ENCODE data around the gene LHX3. TPM values are rescaled to one million over a fixed set of nuclear protein-coding genes. Genes with fewer than 3 reads are reported as not detected.

LHX3 gene
- total RNA-seq, 4 donors from 2014 or later: not detected

DNA sequence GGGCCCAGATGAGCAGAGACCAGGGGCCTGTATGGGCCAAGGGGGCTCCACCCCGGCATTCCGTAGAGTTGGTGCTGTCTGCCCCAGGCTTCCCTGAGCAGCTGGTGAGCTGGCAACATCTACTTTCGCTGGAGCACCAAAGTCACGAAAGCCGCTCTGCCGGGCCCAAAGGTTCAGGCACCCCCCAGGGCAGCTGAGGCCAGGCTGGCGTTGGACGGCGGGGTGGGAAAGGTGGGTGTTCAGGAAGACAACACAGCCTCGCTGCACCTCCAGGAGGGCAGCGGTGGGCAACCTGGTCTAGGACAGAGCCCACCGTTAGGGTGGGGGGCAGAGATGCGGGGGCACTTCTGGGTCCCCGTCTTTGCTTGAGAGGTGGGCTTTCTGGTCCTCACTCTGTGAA is 56.2 kb downstream of the LHX3 start:
- intact Hi-C loops (cut with DNase I): loop anchor here (10.0 kb wide), 1 partner anchor 136 kb away; no protein-coding TSS in a partner anchor
- H3K27ac ChIP-seq: no peak overlapping the region
- H3K9me3 ChIP-seq: no peaks in the 10 kb centered on the region
- DNase-seq: no peak
- no peaks in the 10 kb centered on the region for H3K36me3 ChIP-seq
- peaks cover 0 to 3% of the 10 kb centered on the region in 2 donors for H3K4me1 ChIP-seq
- H3K4me3 ChIP-seq (replicated peaks in 1 of 3): no peak overlapping the region
- H3K27me3 ChIP-seq: no peaks in the 10 kb centered on the region
- WGBS, 2 donors: 80% methylated on average over 1 of the region's 14 CpGs; no CpG with 5 or more reads in 1 of the 2 donors
- TF ChIP-seq POLR2A (IDR thresholded peaks at IDR 0.05): no peak
- TF ChIP-seq CTCF (IDR thresholded peaks at IDR 0.05): no peak

GRCh38 chr9:136147890-136148714 is 56.8 kb downstream of the LHX3 start:
- Histone ChIP-seq H3K27me3 (no peaks in the 10 kb centered on the region), H3K9me3 (no peaks in the 10 kb centered on the region)
- WGBS, 2 donors: 34 to 35% methylated on average over 10 to 31 of the region's 35 CpGs

GRCh38 chr9:136147038-136147889 is 57.7 kb downstream of the LHX3 start:
- no peak for TF ChIP-seq POLR2A (IDR thresholded peaks at IDR 0.05)
- TF ChIP-seq CTCF (IDR thresholded peaks at IDR 0.05): no peak
- Histone ChIP-seq H3K4me1 (peaks cover 0 to 11% of the 10 kb centered on the region in 2 donors), H3K36me3 (no peaks in the 10 kb centered on the region), H3K27me3 (no peaks in the 10 kb centered on the region), H3K27ac (no peak overlapping the region), H3K4me3 (replicated peaks in 1 of 3) (no peak overlapping the region), H3K9me3 (no peaks in the 10 kb centered on the region)
- intact Hi-C loops (cut with DNase I): loop anchor here (10.0 kb wide), 1 partner anchor 138 kb away; no protein-coding TSS in a partner anchor
- WGBS, 2 donors: 82% methylated on average over 7 to 9 of the region's 22 CpGs
- no peak for DNase-seq

More at GRCh38 chr9:136147890-136148714, 56.8 kb downstream of the LHX3 start:
- TF ChIP-seq POLR2A (IDR thresholded peaks at IDR 0.05) (no peak), CTCF (IDR thresholded peaks at IDR 0.05) (no peak)
- intact Hi-C loops (cut with DNase I): loop anchor here (10.0 kb wide), 1 partner anchor 137 kb away; no protein-coding TSS in a partner anchor
- Histone ChIP-seq H3K4me3 (replicated peaks in 1 of 3) (no peak overlapping the region), H3K36me3 (no peaks in the 10 kb centered on the region), H3K4me1 (peaks cover 0 to 10% of the 10 kb centered on the region in 2 donors), H3K27ac (no peak overlapping the region)
- no peak for DNase-seq

Other genes with a start within 250 kb of the LHX3 start
- 10 to 100 TPM; 37.9 to 56.2 (median 44.2) TPM for gene UBAC1, start 243.8 kb downstream of the LHX3 start, total RNA-seq
- gene NACC2, start 109.8 kb downstream of the LHX3 start, total RNA-seq: 10 to 100 TPM; 18.4 to 33.6 (median 22.4) TPM
- 10 to 100 TPM; 23.5 to 35.3 (median 25.6) TPM for gene TMEM250, start 86.3 kb downstream of the LHX3 start, total RNA-seq
- gene QSOX2, start 40.7 kb upstream of the LHX3 start, total RNA-seq: 10 to 100 TPM in 3 of 4 donors, 1 to 10 TPM in 1; 8.9 to 19.1 (median 11.2) TPM
- 1 to 10 TPM; 5.2 to 9.1 (median 6.2) TPM for gene CCDC187, start 99.0 kb upstream of the LHX3 start, total RNA-seq
- 10 to 100 TPM in 3 of 4 donors, 1 to 10 TPM in 1; 5.9 to 18.1 (median 12.2) TPM for gene GPSM1, start 122.4 kb upstream of the LHX3 start, total RNA-seq
- 10 to 100 TPM; 16.2 to 58.4 (median 23.1) TPM for gene DNLZ, start 158.6 kb upstream of the LHX3 start, total RNA-seq
- gene CARD9, start 168.5 kb upstream of the LHX3 start, total RNA-seq: 1 to 10 TPM in 1 of 4 donors, under 1 TPM in 3; 0.27 to 1.5 (median 0.74) TPM
- gene SNAPC4, start 195.0 kb upstream of the LHX3 start, total RNA-seq: 1 to 10 TPM; 7.0 to 8.0 (median 7.5) TPM
- gene ENTR1, start 205.5 kb upstream of the LHX3 start, total RNA-seq: 10 to 100 TPM; 27.9 to 46.1 (median 33.9) TPM
- gene PMPCA, start 205.5 kb upstream of the LHX3 start, total RNA-seq: 10 to 100 TPM; 28.8 to 48.2 (median 39.0) TPM
- gene INPP5E, start 234.7 kb upstream of the LHX3 start, total RNA-seq: 10 to 100 TPM; 10.2 to 21.3 (median 13.4) TPM